Hepatocyte (in vitro differentiated cells): ENCODE data around the gene ZFX. TPM values are rescaled to one million over a fixed set of nuclear protein-coding genes. Genes with fewer than 3 reads are reported as not detected.
"Not testable (repeated sequence)": the region's sequence is repeated elsewhere in the genome, so short reads cannot be mapped to it uniquely, and the experiment has no call there.

ENCODE experiments used
- DNase-seq: peaks from one replicate; pipeline ENCODE4 v3.0.0-alpha.2; 2016; ENCODE audit warnings: low spot score
- H2AFZ ChIP-seq: fragments of 200-600 bp; sonication (generic); 2 replicates; pipeline ENCODE4 v1.6.0; 2016; ENCODE audit warnings: antibody characterized with exemption, mild to moderate bottlenecking
- H3K27ac ChIP-seq: fragments of 200-600 bp; sonication (generic); 2 replicates; pipeline ENCODE4 v1.5.1; 2016; ENCODE audit warnings: mild to moderate bottlenecking
- H3K27me3 ChIP-seq: fragments of 200-600 bp; sonication (generic); 2 replicates; pipeline ENCODE4 v1.6.1; 2016
- H3K36me3 ChIP-seq: fragments of 200-600 bp; sonication (generic); replicated peaks from 2 replicates; pipeline ENCODE4 v1.5.1; 2016; ENCODE audit warnings: low read depth; ENCODE audit not compliant: insufficient read depth
- H3K4me1 ChIP-seq: fragments of 200-600 bp; sonication (generic); 2 replicates; pipeline ENCODE4 v1.5.1; 2016; ENCODE audit warnings: mild to moderate bottlenecking, moderate library complexity; ENCODE audit not compliant: insufficient read depth
- H3K4me2 ChIP-seq: fragments of 200-600 bp; sonication (generic); 2 replicates; pipeline ENCODE4 v1.6.0; 2016
- H3K4me3 ChIP-seq: fragments of 200-600 bp; sonication (generic); 2 replicates; pipeline ENCODE4 v1.5.1; 2016; ENCODE audit warnings: mild to moderate bottlenecking
- H3K79me2 ChIP-seq: fragments of 200-600 bp; sonication (generic); 2 replicates; pipeline ENCODE4 v1.6.0; 2017; ENCODE audit warnings: mild to moderate bottlenecking
- H3K9me2 ChIP-seq: fragments of 200-600 bp; sonication (generic); replicated peaks from 2 replicates; pipeline ENCODE4 v1.6.0; 2017; ENCODE audit warnings: mild to moderate bottlenecking; ENCODE audit not compliant: insufficient read depth
- H3K9me3 ChIP-seq: fragments of 200-600 bp; sonication (generic); 2 replicates; pipeline ENCODE4 v1.5.1; 2016; ENCODE audit warnings: low read depth, mild to moderate bottlenecking
- H4K20me1 ChIP-seq: fragments of 200-600 bp; sonication (generic); 2 replicates; pipeline ENCODE4 v1.6.0; 2016; ENCODE audit warnings: mild to moderate bottlenecking; ENCODE audit not compliant: insufficient read depth, poor library complexity, severe bottlenecking
- CTCF ChIP-seq: fragments of 200-600 bp; sonication (generic); IDR thresholded peaks from 2 replicates; pipeline ENCODE4 v1.5.1; 2016; ENCODE audit warnings: antibody characterized with exemption, mild to moderate bottlenecking; ENCODE audit not compliant: poor library complexity
- EZH2 ChIP-seq: fragments of 200-600 bp; sonication (generic); IDR thresholded peaks from 2 replicates; pipeline ENCODE4 v1.6.1; 2016; ENCODE audit warnings: antibody characterized with exemption, mild to moderate bottlenecking, borderline replicate concordance
- EZH2phosphoT487 ChIP-seq: fragments of 200-600 bp; sonication (generic); IDR thresholded peaks from one replicate; pipeline ENCODE4 v1.6.1; 2018; ENCODE audit warnings: antibody characterized with exemption, mild to moderate bottlenecking, low read depth, moderate library complexity; ENCODE audit not compliant: unreplicated experiment, severe bottlenecking
- WGBS: methylation state at CpG from one replicate; pipeline ENCODE4 v1.1.6; 2016; ENCODE audit warnings: low lambda C conversion rate; ENCODE audit errors: missing lambda C conversion rate; 5-methylcytosine and 5-hydroxymethylcytosine counted together
- polyA plus RNA-seq: library from polyadenylated mRNA; unstranded; fragments of >200 nt; fragmentation: Nextera tagmentation; extraction: Ambion mirVana; gene quantifications from 2 replicates; pipeline ENCODE4 v1.2.1, GENCODE V29; 2016
- total RNA-seq: library from RNA; depleted of rRNA; stranded (reverse); fragments of >200 nt; gene quantifications from 2 replicates; pipeline ENCODE4 v1.2.3, GENCODE V29; 2014

The ZFX gene
- total and polyA plus RNA-seq, 2 experiments from 2014 or later = 31.5 to 74.0 TPM

GRCh38 chrX:24137192-24137591 is 12.3 kb upstream of the ZFX start:
- H3K27ac ChIP-seq = no peak overlapping the region
- H3K9me2 ChIP-seq = no peaks in the 10 kb centered on the region
- no peak overlapping the region for H3K4me2 ChIP-seq
- no peaks in the 10 kb centered on the region for H3K4me1 ChIP-seq
- H3K9me3 ChIP-seq = no peaks in the 10 kb centered on the region
- H3K27me3 ChIP-seq = no peaks in the 10 kb centered on the region
- H3K79me2 ChIP-seq = no peaks in the 10 kb centered on the region
- H2AFZ ChIP-seq = no peak overlapping the region
- H3K4me3 ChIP-seq = no peak overlapping the region
- DNase-seq = no peak
- TF ChIP-seq EZH2phosphoT487 (no peak), EZH2 (no peak), CTCF (no peak)
- no peaks in the 10 kb centered on the region for H3K36me3 ChIP-seq
- no peaks in the 10 kb centered on the region for H4K20me1 ChIP-seq

- not testable (repeated sequence) for H2AFZ ChIP-seq, H3K27ac ChIP-seq
These were observed 5.5 kb upstream of the ZFX start for GRCh38 chrX:24143982-24144381.

GRCh38 chrX:24144528-24144927 is 5.0 kb upstream of the ZFX start:
- 93% methylated on average over 6 of the region's 6 CpGs for WGBS
- Histone ChIP-seq H2AFZ (no peak overlapping the region), H3K27ac (no peak overlapping the region), H3K4me1 (peaks cover 43% of the 10 kb centered on the region), H3K4me3 (no peak overlapping the region), H3K4me2 (no peak overlapping the region), H3K9me2 (no peaks in the 10 kb centered on the region), H3K36me3 (no peaks in the 10 kb centered on the region), H3K27me3 (no peaks in the 10 kb centered on the region), H4K20me1 (no peaks in the 10 kb centered on the region), H3K79me2 (no peaks in the 10 kb centered on the region), H3K9me3 (no peaks in the 10 kb centered on the region)
- TF ChIP-seq EZH2 (no peak), EZH2phosphoT487 (no peak), CTCF (no peak)
- no peak for DNase-seq

More at GRCh38 chrX:24143982-24144381, 5.5 kb upstream of the ZFX start:
- H3K4me1 ChIP-seq = peaks cover 43% of the 10 kb centered on the region
- not testable (repeated sequence) for H4K20me1 ChIP-seq, H3K27me3 ChIP-seq, H3K79me2 ChIP-seq, H3K4me2 ChIP-seq, H3K4me3 ChIP-seq, DNase-seq, H3K9me2 ChIP-seq, H3K36me3 ChIP-seq, H3K9me3 ChIP-seq
- WGBS = 95% methylated on average over 6 of the region's 6 CpGs

GRCh38 chrX:24145303-24146186 is 4.0 kb upstream of the ZFX start:
- no peak for DNase-seq
- Histone ChIP-seq H3K9me2 (no peaks in the 10 kb centered on the region), H3K4me2 (peak overlapping the region; percentile 60), H3K36me3 (no peaks in the 10 kb centered on the region), H3K27me3 (no peaks in the 10 kb centered on the region), H3K27ac (peak overlapping the region; percentile 100), H4K20me1 (peaks cover 1% of the 10 kb centered on the region), H3K9me3 (no peaks in the 10 kb centered on the region), H2AFZ (peak overlapping the region; percentile 43), H3K4me1 (peaks cover 43% of the 10 kb centered on the region), H3K4me3 (no peak overlapping the region), H3K79me2 (peaks cover 2% of the 10 kb centered on the region)
- TF ChIP-seq EZH2phosphoT487 = no peak
- TF ChIP-seq CTCF = no peak
- no peak for TF ChIP-seq EZH2
- WGBS = 63% methylated on average over 4 of the region's 4 CpGs
